Neural cell (in vitro differentiated cells): ENCODE data around the gene NRSN2. TPM values are rescaled to one million over a fixed set of nuclear protein-coding genes. Genes with fewer than 3 reads are reported as not detected.
A peak's percentile ranks its signal among the peaks of the same experiment; 100 is the strongest.

Experiments
- H2AFZ ChIP-seq: fragments of 200-600, 300-800 bp; sonication (generic), shearing (Covaris generic); 2 replicates; pipeline ENCODE4 v1.6.0; 2014; ENCODE audit warnings: low read depth, mild to moderate bottlenecking, antibody characterized with exemption, low read length, moderate library complexity
- H3F3A ChIP-seq: fragments of 200-600 bp; shearing (Covaris generic); 2 replicates; pipeline ENCODE4 v1.6.1; 2016; ENCODE audit warnings: mild to moderate bottlenecking, moderate library complexity, mixed read lengths, antibody characterized with exemption, low read length; ENCODE audit not compliant: insufficient read depth, poor library complexity, severe bottlenecking
- H3K27ac ChIP-seq: fragments of 200-600, 300-800 bp; sonication (generic), shearing (Covaris generic); 2 replicates; pipeline ENCODE4 v1.5.1; 2014; ENCODE audit warnings: mild to moderate bottlenecking, low read length, moderate library complexity
- H3K27me3 ChIP-seq: fragments of 300-800, 200-600 bp; sonication (generic), shearing (Covaris generic); 2 replicates; pipeline ENCODE4 v1.6.0; 2014; ENCODE audit warnings: mild to moderate bottlenecking, low read depth, low read length, moderate library complexity; ENCODE audit not compliant: insufficient read depth
- H3K36me3 ChIP-seq: fragments of 300-800, 200-600 bp; sonication (generic), shearing (Covaris generic); 2 replicates; pipeline ENCODE4 v1.5.1; 2014; ENCODE audit warnings: mild to moderate bottlenecking, antibody characterized with exemption, low read length, moderate library complexity; ENCODE audit not compliant: insufficient read depth
- H3K4me2 ChIP-seq: fragments of 300-800, 200-600 bp; sonication (generic), shearing (Covaris generic); 2 replicates; pipeline ENCODE4 v1.6.0; 2014; ENCODE audit warnings: mild to moderate bottlenecking, low read length
- H3K4me3 ChIP-seq: fragments of 300-800, 200-600 bp; sonication (generic), shearing (Covaris generic); 2 replicates; pipeline ENCODE4 v1.5.1; 2014; ENCODE audit warnings: mild to moderate bottlenecking, low read length, moderate library complexity
- H3K79me2 ChIP-seq: fragments of 200-600 bp; shearing (Covaris generic); replicated peaks from 2 replicates; pipeline ENCODE4 v1.6.0; 2014; ENCODE audit warnings: mild to moderate bottlenecking, low read length, moderate library complexity; ENCODE audit not compliant: insufficient read depth
- H3K9ac ChIP-seq: fragments of 300-800, 200-600 bp; sonication (generic), shearing (Covaris generic); 2 replicates; pipeline ENCODE4 v1.6.1; 2016; ENCODE audit warnings: mild to moderate bottlenecking, low read length, mixed read lengths
- H3K9me2 ChIP-seq: fragments of 200-600 bp; shearing (Covaris generic); 2 replicates; pipeline ENCODE4 v1.6.1; 2016; ENCODE audit warnings: mild to moderate bottlenecking, low read length, mixed read lengths; ENCODE audit not compliant: insufficient read depth
- H3K9me3 ChIP-seq: fragments of 200-600, 300-800 bp; sonication (generic), shearing (Covaris generic); 2 replicates; pipeline ENCODE4 v1.6.1; 2016; ENCODE audit warnings: mild to moderate bottlenecking, mixed run types, low read length, moderate library complexity, mixed read lengths
- H4K20me1 ChIP-seq: fragments of 200-600 bp; shearing (Covaris generic); 2 replicates; pipeline ENCODE4 v1.6.1; 2016; ENCODE audit warnings: mild to moderate bottlenecking, mixed run types; ENCODE audit not compliant: insufficient read depth
- EP300 ChIP-seq: fragments of 450-650 bp; conservative IDR thresholded peaks from 2 replicates; pipeline ENCODE4 v1.6.1; 2014; ENCODE audit warnings: antibody characterized with exemption, mild to moderate bottlenecking, moderate library complexity; ENCODE audit not compliant: poor library complexity, severe bottlenecking
- EZH2 ChIP-seq: fragments of 200-600, 300-800 bp; shearing (Covaris generic), sonication (generic); IDR thresholded peaks from 2 replicates; pipeline ENCODE4 v1.6.1; 2014; ENCODE audit warnings: antibody characterized with exemption, low read length, borderline replicate concordance, mild to moderate bottlenecking; ENCODE audit not compliant: insufficient read depth, poor library complexity, severe bottlenecking
- MXI1 ChIP-seq: fragments of 450-650 bp; conservative IDR thresholded peaks from 2 replicates; pipeline ENCODE4 v1.6.1; 2014; ENCODE audit warnings: antibody characterized with exemption, mild to moderate bottlenecking; ENCODE audit not compliant: poor library complexity, severe bottlenecking
- POLR2AphosphoS5 ChIP-seq: IDR thresholded peaks from 2 replicates; pipeline ENCODE4 v1.6.1; 2012
- RAD21 ChIP-seq: fragments of 450-650 bp; conservative IDR thresholded peaks from 2 replicates; pipeline ENCODE4 v1.6.1; 2014; ENCODE audit warnings: antibody characterized with exemption, mild to moderate bottlenecking, moderate library complexity
- REST ChIP-seq: IDR thresholded peaks from 2 replicates; pipeline ENCODE4 v1.6.1; 2012; ENCODE audit warnings: borderline replicate concordance
- SMC3 ChIP-seq: fragments of 450-650 bp; conservative IDR thresholded peaks from 2 replicates; pipeline ENCODE4 v1.6.1; 2014; ENCODE audit warnings: antibody characterized with exemption, mild to moderate bottlenecking, moderate library complexity; ENCODE audit not compliant: poor library complexity
- TAF1 ChIP-seq: IDR thresholded peaks from 2 replicates; pipeline ENCODE4 v1.6.1; 2012; ENCODE audit warnings: low read depth
- polyA plus RNA-seq: library from polyadenylated mRNA; depleted of rRNA; stranded (reverse); fragments of >200 nt; gene quantifications from 2 replicates; pipeline ENCODE4 v1.2.3, GENCODE V29; 2014
- TF ChIP-seq, protein P1 (sequence below): fragments of 450-650 bp; IDR thresholded peaks from 2 replicates; pipeline ENCODE4 v1.5.1; 2014; ENCODE audit warnings: antibody characterized with exemption, mild to moderate bottlenecking, moderate library complexity; ENCODE audit not compliant: poor library complexity, severe bottlenecking

NRSN2 gene
- polyA plus RNA-seq, 1 donor from 2014 or later: 19.6 TPM

DNA sequence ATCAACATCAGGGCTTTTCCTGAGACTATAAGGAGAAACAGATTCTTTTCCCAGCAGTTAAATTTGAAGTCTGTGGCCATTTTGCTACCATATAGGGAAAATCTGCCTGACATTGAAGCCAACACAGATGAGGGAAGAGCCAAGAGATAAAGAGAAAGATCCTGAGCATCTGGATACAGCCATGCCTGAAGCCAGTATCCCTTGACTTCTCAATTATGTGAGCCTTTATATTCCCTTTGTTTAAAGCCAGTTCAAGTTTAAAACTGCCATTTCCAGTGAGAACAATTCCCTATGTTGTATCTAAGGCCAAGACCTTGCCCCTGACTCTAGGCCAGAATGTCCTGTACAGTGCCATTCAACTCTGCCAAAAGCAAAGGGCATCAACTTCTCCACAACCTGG is 3.8 kb upstream of the NRSN2 start:
- Histone ChIP-seq H3F3A (no peaks in the 10 kb centered on the region), H4K20me1 (no peaks in the 10 kb centered on the region), H3K79me2 (peaks cover 7% of the 10 kb centered on the region), H3K9me3 (no peaks in the 10 kb centered on the region), H3K27me3 (no peaks in the 10 kb centered on the region), H3K4me3 (no peak overlapping the region), H3K9me2 (no peaks in the 10 kb centered on the region), H3K36me3 (no peaks in the 10 kb centered on the region), H3K4me2 (no peak overlapping the region), H2AFZ (no peak overlapping the region), H3K9ac (no peak overlapping the region), H3K27ac (no peak overlapping the region)
- TF ChIP-seq TAF1 (no peak), REST (no peak), EP300 (no peak), RAD21 (no peak)

- Histone ChIP-seq H3K4me3 (peak overlapping the region; percentile 84), H3K27ac (peak overlapping the region; percentile 98), H2AFZ (peak overlapping the region; percentile 56), H3F3A (no peaks in the 10 kb centered on the region), H3K9me2 (no peaks in the 10 kb centered on the region), H3K36me3 (no peaks in the 10 kb centered on the region), H4K20me1 (no peaks in the 10 kb centered on the region), H3K79me2 (peaks cover 13% of the 10 kb centered on the region), H3K9me3 (no peaks in the 10 kb centered on the region), H3K27me3 (no peaks in the 10 kb centered on the region), H3K9ac (peak overlapping the region; percentile 97), H3K4me2 (peak overlapping the region; percentile 43)
- TF ChIP-seq SMC3: no peak
- TF ChIP-seq RAD21: no peak
- TF ChIP-seq REST: no peak
- TF ChIP-seq EZH2: no peak
- no peak for TF ChIP-seq EP300
- TF ChIP-seq MXI1: no peak
- TF ChIP-seq, protein P1, sequence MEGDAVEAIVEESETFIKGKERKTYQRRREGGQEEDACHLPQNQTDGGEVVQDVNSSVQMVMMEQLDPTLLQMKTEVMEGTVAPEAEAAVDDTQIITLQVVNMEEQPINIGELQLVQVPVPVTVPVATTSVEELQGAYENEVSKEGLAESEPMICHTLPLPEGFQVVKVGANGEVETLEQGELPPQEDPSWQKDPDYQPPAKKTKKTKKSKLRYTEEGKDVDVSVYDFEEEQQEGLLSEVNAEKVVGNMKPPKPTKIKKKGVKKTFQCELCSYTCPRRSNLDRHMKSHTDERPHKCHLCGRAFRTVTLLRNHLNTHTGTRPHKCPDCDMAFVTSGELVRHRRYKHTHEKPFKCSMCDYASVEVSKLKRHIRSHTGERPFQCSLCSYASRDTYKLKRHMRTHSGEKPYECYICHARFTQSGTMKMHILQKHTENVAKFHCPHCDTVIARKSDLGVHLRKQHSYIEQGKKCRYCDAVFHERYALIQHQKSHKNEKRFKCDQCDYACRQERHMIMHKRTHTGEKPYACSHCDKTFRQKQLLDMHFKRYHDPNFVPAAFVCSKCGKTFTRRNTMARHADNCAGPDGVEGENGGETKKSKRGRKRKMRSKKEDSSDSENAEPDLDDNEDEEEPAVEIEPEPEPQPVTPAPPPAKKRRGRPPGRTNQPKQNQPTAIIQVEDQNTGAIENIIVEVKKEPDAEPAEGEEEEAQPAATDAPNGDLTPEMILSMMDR: no peak
- TF ChIP-seq TAF1: no peak
- no peak for TF ChIP-seq POLR2AphosphoS5
Observed at GRCh38 chr20:346033-346639, 775 bp upstream of the NRSN2 start.
